KOPT-K1 (cell line): Measurements from ENCODE around the gene LGALS7.
"Not testable (repeated sequence)": the region's sequence is repeated elsewhere in the genome, so short reads cannot be mapped to it uniquely, and the experiment has no call there.

ENCODE experiments used
- H3K27ac ChIP-seq: fragments of 200-600 bp; sonication (generic); 2 replicates; pipeline ENCODE4 v1.5.1; 2016; ENCODE audit warnings: antibody characterized with exemption, mild to moderate bottlenecking, low read depth, low read length; ENCODE audit not compliant: poor library complexity, severe bottlenecking
- H3K36me3 ChIP-seq: fragments of 200-600 bp; sonication (generic); 2 replicates; pipeline ENCODE4 v1.5.1; 2017; ENCODE audit warnings: antibody characterized with exemption, mild to moderate bottlenecking, low read length, moderate library complexity; ENCODE audit not compliant: insufficient read depth
- H3K9me3 ChIP-seq: fragments of 200-600 bp; sonication (generic); 2 replicates; pipeline ENCODE4 v1.5.1; 2017; ENCODE audit warnings: antibody characterized with exemption, low read length, mild to moderate bottlenecking; ENCODE audit not compliant: insufficient read depth, poor library complexity, severe bottlenecking

The LGALS7 gene

GRCh38 chr19:38806371-38806770 lies 33.1 kb upstream of the LGALS7 start:
- Histone ChIP-seq H3K9me3 (no peaks in the 10 kb centered on the region), H3K36me3 (no peaks in the 10 kb centered on the region), H3K27ac (no peak overlapping the region)

GRCh38 chr19:38805180-38805579 lies 31.9 kb upstream of the LGALS7 start:
- Histone ChIP-seq H3K36me3 (no peaks in the 10 kb centered on the region), H3K27ac (no peak overlapping the region), H3K9me3 (no peaks in the 10 kb centered on the region)

- Histone ChIP-seq H3K36me3 (no peaks in the 10 kb centered on the region), H3K9me3 (no peaks in the 10 kb centered on the region)
Measured at GRCh38 chr19:38803543-38803942, 30.2 kb upstream of the LGALS7 start.

GRCh38 chr19:38801359-38802095 lies 28.2 kb upstream of the LGALS7 start:
- no peaks in the 10 kb centered on the region for H3K9me3 ChIP-seq
- H3K27ac ChIP-seq = no peak overlapping the region
- no peaks in the 10 kb centered on the region for H3K36me3 ChIP-seq

More at GRCh38 chr19:38803543-38803942, 30.2 kb upstream of the LGALS7 start:
- no peak overlapping the region for H3K27ac ChIP-seq

GRCh38 chr19:38800577-38801347 lies 27.4 kb upstream of the LGALS7 start:
- no peaks in the 10 kb centered on the region for H3K36me3 ChIP-seq
- H3K27ac ChIP-seq = no peak overlapping the region
- no peaks in the 10 kb centered on the region for H3K9me3 ChIP-seq

GRCh38 chr19:38799104-38799503 lies 25.8 kb upstream of the LGALS7 start:
- H3K36me3 ChIP-seq = no peaks in the 10 kb centered on the region
- H3K9me3 ChIP-seq = no peaks in the 10 kb centered on the region
- H3K27ac ChIP-seq = no peak overlapping the region

- H3K9me3 ChIP-seq, H3K36me3 ChIP-seq, H3K27ac ChIP-seq: not testable (repeated sequence)
Measured at GRCh38 chr19:38797781-38798180, 24.5 kb upstream of the LGALS7 start.

- Histone ChIP-seq H3K36me3 (no peaks in the 10 kb centered on the region), H3K9me3 (no peaks in the 10 kb centered on the region), H3K27ac (no peak overlapping the region)
Measured at GRCh38 chr19:38796154-38796553, 22.8 kb upstream of the LGALS7 start.

GRCh38 chr19:38795549-38795948 lies 22.2 kb upstream of the LGALS7 start:
- H3K9me3 ChIP-seq = no peaks in the 10 kb centered on the region
- no peak overlapping the region for H3K27ac ChIP-seq
- H3K36me3 ChIP-seq = no peaks in the 10 kb centered on the region

- Histone ChIP-seq H3K9me3 (no peaks in the 10 kb centered on the region), H3K27ac (no peak overlapping the region)
Measured at GRCh38 chr19:38793671-38794070, 20.4 kb upstream of the LGALS7 start.

GRCh38 chr19:38793177-38793576 lies 19.9 kb upstream of the LGALS7 start:
- Histone ChIP-seq H3K27ac (no peak overlapping the region), H3K36me3 (no peaks in the 10 kb centered on the region), H3K9me3 (no peaks in the 10 kb centered on the region)

More at GRCh38 chr19:38793671-38794070, 20.4 kb upstream of the LGALS7 start:
- no peaks in the 10 kb centered on the region for H3K36me3 ChIP-seq

- Histone ChIP-seq H3K36me3 (no peaks in the 10 kb centered on the region), H3K27ac (no peak overlapping the region), H3K9me3 (no peaks in the 10 kb centered on the region)
Measured at GRCh38 chr19:38792250-38793111, 19.2 kb upstream of the LGALS7 start.

- H3K27ac ChIP-seq, H3K36me3 ChIP-seq, H3K9me3 ChIP-seq: not testable (repeated sequence)
Measured at GRCh38 chr19:38791451-38792064, 18.2 kb upstream of the LGALS7 start.

GRCh38 chr19:38790507-38791403 lies 17.4 kb upstream of the LGALS7 start:
- H3K36me3 ChIP-seq, H3K27ac ChIP-seq, H3K9me3 ChIP-seq: not testable (repeated sequence)
